Neutrophil (primary cell): ENCODE results near the gene ATF7IP2.

Source experiments
- H3K27ac ChIP-seq: fragments of 200-600 bp; sonication (generic); 2 replicates; pipeline ENCODE4 v1.5.1; 2016; ENCODE audit warnings: mild to moderate bottlenecking, moderate library complexity
- H3K27me3 ChIP-seq: fragments of 200-600 bp; sonication (generic); 2 replicates; pipeline ENCODE4 v1.6.0; 2016; ENCODE audit warnings: mild to moderate bottlenecking
- H3K36me3 ChIP-seq: fragments of 200-600 bp; sonication (generic); 2 replicates; pipeline ENCODE4 v1.5.1; 2017
- H3K4me1 ChIP-seq, 2 experiments: fragments of 200-600 bp in 1 of 2; sonication (generic) in 1 of 2; 1 replicate in 1 of 2; 2 replicates in 1 of 2; pipeline versions ENCODE4 v1.5.1 to v1.6.1; 2013 to 2016; ENCODE audit warnings: low read depth in 1 of 2, low read length in 1 of 2, mild to moderate bottlenecking in 1 of 2, moderate library complexity in 1 of 2; ENCODE audit not compliant: control insufficient read depth in 1 of 2, insufficient read depth in 1 of 2
- H3K4me3 ChIP-seq, 2 experiments: fragments of 200-600 bp in 1 of 2; sonication (generic) in 1 of 2; 1 replicate in 1 of 2; 2 replicates in 1 of 2; pipeline ENCODE4 v1.5.1; 2013 to 2016; ENCODE audit warnings: low read depth in 1 of 2, low read length in 1 of 2, mild to moderate bottlenecking in 1 of 2, moderate library complexity in 1 of 2
- H3K9me3 ChIP-seq: fragments of 200-600 bp; sonication (generic); 2 replicates; pipeline ENCODE4 v1.5.1; 2016
- TF ChIP-seq, protein P1 (sequence below): fragments of 200-600 bp; sonication (generic); IDR thresholded peaks from 2 replicates; pipeline ENCODE4 v1.5.1; 2016; ENCODE audit warnings: antibody characterized with exemption

Gene ATF7IP2

DNA sequence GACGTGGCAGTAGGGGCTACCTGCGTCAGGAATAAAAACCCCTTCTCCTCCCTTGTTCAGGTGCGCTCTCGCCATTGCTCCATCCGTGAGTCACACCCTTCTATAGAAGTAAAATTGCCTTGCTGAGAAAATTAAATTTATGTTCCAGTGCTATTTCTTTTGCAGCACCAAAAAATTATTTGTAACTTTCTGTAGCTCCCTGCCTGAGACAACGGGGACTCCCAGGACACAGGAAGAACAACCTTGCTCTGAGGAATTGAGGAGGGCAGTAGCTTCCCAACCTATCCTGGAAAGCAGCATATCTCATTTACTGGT, 109.1 kb downstream of the ATF7IP2 start:
- no peaks in the 10 kb centered on the region for H3K4me1 ChIP-seq
- TF ChIP-seq, protein P1, sequence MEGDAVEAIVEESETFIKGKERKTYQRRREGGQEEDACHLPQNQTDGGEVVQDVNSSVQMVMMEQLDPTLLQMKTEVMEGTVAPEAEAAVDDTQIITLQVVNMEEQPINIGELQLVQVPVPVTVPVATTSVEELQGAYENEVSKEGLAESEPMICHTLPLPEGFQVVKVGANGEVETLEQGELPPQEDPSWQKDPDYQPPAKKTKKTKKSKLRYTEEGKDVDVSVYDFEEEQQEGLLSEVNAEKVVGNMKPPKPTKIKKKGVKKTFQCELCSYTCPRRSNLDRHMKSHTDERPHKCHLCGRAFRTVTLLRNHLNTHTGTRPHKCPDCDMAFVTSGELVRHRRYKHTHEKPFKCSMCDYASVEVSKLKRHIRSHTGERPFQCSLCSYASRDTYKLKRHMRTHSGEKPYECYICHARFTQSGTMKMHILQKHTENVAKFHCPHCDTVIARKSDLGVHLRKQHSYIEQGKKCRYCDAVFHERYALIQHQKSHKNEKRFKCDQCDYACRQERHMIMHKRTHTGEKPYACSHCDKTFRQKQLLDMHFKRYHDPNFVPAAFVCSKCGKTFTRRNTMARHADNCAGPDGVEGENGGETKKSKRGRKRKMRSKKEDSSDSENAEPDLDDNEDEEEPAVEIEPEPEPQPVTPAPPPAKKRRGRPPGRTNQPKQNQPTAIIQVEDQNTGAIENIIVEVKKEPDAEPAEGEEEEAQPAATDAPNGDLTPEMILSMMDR: no peak
- no peak overlapping the region for H3K4me3 ChIP-seq
- no peaks in the 10 kb centered on the region for H3K9me3 ChIP-seq
- no peaks in the 10 kb centered on the region for H3K36me3 ChIP-seq
- H3K27ac ChIP-seq: no peak overlapping the region
- no peaks in the 10 kb centered on the region for H3K27me3 ChIP-seq

DNA sequence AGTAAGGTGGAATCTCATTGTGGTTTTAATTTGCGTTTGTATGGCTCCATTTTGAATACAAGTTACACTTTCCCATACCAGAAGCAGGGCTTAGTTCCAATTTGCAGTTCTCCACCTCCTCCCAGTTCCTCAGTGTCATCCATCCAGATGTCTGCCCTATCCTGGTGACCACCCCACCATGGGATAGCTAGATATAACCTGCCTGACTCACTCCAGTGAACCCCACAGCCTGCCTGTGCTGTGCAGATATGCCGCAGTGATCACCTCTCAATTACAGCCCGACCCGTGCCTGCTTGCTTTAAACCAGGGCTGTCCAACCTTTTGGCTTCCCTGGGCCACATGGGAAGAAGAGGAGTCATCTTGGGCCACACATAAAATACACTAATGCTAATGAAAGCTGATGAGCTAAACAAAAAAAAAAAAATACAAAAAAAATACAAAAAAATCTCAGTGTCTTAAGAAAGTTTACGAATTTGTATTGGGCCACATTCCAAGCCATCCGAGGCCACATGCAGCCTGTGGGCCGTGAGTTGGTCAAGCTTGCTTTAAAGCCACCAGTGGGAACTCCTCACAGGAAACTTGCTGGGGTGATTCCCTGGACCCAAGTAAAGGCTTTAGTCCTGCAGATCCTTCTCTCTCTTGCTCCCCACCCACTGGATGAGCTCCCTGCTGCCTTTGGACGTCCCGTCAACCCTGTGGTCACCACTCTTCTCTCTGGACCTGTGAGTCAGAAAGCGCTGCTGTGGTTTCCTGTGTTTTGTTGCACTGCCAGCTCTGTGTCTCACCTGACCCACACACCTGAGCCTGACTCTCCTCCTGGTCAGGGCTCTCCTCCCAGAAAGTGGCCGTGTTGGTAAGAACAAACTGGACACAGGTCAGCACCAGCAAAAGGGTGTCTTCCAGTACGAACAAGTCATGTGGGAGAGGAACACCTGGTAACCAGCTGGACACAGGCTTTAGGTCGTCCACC, 111.6 kb downstream of the ATF7IP2 start:
- TF ChIP-seq, protein P1: no peak
- H3K4me3 ChIP-seq: no peak overlapping the region
- H3K9me3 ChIP-seq: no peaks in the 10 kb centered on the region
- no peaks in the 10 kb centered on the region for H3K36me3 ChIP-seq
- no peaks in the 10 kb centered on the region for H3K4me1 ChIP-seq
- no peaks in the 10 kb centered on the region for H3K27me3 ChIP-seq
- no peak overlapping the region for H3K27ac ChIP-seq

DNA sequence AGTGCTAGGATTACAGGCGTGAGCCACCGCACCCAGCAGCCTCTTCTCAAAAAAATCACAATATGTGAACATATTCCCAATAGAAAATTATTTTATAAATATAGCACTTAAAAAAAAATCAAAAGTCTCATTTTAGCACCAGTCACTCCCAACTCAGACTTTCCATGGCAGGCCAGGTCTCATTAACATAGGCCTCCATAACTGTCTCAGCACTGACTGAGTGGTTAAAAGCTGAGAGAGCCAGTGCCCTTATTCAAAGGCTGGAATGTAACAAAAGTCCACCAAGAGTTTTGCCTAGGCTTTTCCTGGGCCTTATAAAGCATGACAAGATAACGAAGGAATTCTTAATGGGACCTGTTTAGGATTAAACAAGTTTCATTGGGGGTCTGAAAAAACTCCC, 114.7 kb downstream of the ATF7IP2 start:
- H3K27me3 ChIP-seq: no peaks in the 10 kb centered on the region

DNA sequence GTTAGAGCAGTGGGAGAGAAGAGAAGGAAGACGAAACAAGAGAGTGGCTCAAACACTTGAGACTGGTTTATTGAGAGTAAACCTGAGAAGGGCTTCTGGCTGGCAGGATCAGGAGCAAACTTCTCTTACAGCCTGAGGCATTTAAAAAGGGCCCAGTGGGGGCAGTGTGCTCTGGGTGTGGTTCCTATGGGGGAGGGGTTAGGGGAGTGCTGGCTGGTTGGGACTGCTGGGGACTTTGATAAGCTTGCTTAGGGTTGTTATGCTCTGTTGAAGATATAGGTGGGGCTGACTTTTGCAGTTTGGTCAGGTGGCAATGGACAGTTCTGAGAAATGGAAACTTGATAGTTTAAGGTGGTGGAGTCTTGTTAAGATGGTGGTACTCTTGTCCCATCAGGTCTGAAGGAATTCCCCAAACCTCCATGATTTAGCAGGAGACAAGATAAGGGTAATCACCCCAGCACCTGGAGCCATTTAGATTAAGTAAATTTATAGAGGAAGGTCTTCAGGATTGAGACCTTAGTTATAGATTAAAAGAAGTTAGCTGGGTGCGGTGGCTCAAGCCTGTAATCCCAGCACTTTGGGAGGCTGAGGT, 115.3 kb downstream of the ATF7IP2 start:
- H3K4me3 ChIP-seq: no peak overlapping the region
- H3K27me3 ChIP-seq: no peaks in the 10 kb centered on the region
- no peak overlapping the region for H3K27ac ChIP-seq

More for the DNA sequence above, 114.7 kb downstream of the ATF7IP2 start:
- Histone ChIP-seq H3K4me3 (no peak overlapping the region), H3K9me3 (no peaks in the 10 kb centered on the region), H3K4me1 (no peaks in the 10 kb centered on the region), H3K36me3 (no peaks in the 10 kb centered on the region), H3K27ac (no peak overlapping the region)
- TF ChIP-seq, protein P1: no peak

DNA sequence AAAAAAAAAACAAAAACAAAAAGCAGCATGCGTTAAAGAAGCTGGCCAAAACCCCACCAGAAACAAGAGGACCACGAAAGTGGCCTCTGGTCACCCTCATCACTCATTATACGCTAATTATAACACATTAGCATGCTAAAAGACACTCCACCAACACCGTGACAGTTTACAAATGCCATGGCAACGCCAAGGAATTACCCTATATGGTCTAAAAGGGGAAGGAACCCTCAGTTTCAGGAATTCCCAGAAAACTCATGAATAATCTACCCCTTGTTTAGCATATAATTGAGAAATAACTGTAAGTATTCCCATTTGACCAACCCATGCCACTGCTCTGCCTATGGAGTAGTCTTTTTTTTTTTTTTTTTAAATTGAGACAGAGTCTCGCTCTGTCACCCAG, 116.9 kb downstream of the ATF7IP2 start:
- TF ChIP-seq, protein P1: no peak
- Histone ChIP-seq H3K27ac (no peak overlapping the region), H3K27me3 (no peaks in the 10 kb centered on the region), H3K4me1 (no peaks in the 10 kb centered on the region), H3K36me3 (no peaks in the 10 kb centered on the region), H3K9me3 (no peaks in the 10 kb centered on the region), H3K4me3 (no peak overlapping the region)

More for the DNA sequence above, 115.3 kb downstream of the ATF7IP2 start:
- Histone ChIP-seq H3K9me3 (no peaks in the 10 kb centered on the region), H3K36me3 (no peaks in the 10 kb centered on the region), H3K4me1 (no peaks in the 10 kb centered on the region)
- TF ChIP-seq, protein P1: no peak
